ENCODE data around the gene PDE2A. TPM values are rescaled to one million over a fixed set of nuclear protein-coding genes. Genes with fewer than 3 reads are reported as not detected.

Gene PDE2A
- total and polyA plus RNA-seq, 2 donors from 2014 or later: 12.6 to 42.0 TPM

GRCh38 chr11:72720047-72720446 is 45.8 kb upstream of the PDE2A start:
- DNase-seq (peak in 1 of 5 donors; percentile 57), FAIRE-seq (no peak)
- Histone ChIP-seq H3K4me3 (ENCODE audit: low read length in 3 of 3) (peak overlapping the region in 2 of 3 donors; percentile 83 to 87), H3K27ac (ENCODE audit: low read depth in 2 of 2, low read length in 2 of 2) (peak overlapping the region; percentile 10 to 92), H3K9me3 (ENCODE audit: control insufficient read depth in 2 of 3, insufficient read depth in 1 of 3, low read length in 3 of 3) (no peaks in the 10 kb centered on the region), H3K4me1 (ENCODE audit: control insufficient read depth in 2 of 3, insufficient read depth in 2 of 3, low read depth in 1 of 3, low read length in 3 of 3) (peaks cover 2 to 50% (median 17%) of the 10 kb centered on the region in 3 donors), H3K27me3 (ENCODE audit: control insufficient read depth, insufficient read depth, low read length) (no peaks in the 10 kb centered on the region), H3K9ac (ENCODE audit: low read length in 3 of 3) (peak overlapping the region in 2 of 3 donors; percentile 62 to 92), H3K36me3 (ENCODE audit: control insufficient read depth in 2 of 3, insufficient read depth in 3 of 3, low read length in 3 of 3) (no peaks in the 10 kb centered on the region)
- intact Hi-C loops (cut with DNase I): loop anchor here (10.0 kb wide), 1 partner anchor 455 kb away; no protein-coding TSS in a partner anchor
- TF ChIP-seq, protein P1, sequence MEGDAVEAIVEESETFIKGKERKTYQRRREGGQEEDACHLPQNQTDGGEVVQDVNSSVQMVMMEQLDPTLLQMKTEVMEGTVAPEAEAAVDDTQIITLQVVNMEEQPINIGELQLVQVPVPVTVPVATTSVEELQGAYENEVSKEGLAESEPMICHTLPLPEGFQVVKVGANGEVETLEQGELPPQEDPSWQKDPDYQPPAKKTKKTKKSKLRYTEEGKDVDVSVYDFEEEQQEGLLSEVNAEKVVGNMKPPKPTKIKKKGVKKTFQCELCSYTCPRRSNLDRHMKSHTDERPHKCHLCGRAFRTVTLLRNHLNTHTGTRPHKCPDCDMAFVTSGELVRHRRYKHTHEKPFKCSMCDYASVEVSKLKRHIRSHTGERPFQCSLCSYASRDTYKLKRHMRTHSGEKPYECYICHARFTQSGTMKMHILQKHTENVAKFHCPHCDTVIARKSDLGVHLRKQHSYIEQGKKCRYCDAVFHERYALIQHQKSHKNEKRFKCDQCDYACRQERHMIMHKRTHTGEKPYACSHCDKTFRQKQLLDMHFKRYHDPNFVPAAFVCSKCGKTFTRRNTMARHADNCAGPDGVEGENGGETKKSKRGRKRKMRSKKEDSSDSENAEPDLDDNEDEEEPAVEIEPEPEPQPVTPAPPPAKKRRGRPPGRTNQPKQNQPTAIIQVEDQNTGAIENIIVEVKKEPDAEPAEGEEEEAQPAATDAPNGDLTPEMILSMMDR (IDR thresholded peaks at IDR 0.05; ENCODE audit: borderline replicate concordance, extremely low read depth, insufficient read depth): no peak

DNA sequence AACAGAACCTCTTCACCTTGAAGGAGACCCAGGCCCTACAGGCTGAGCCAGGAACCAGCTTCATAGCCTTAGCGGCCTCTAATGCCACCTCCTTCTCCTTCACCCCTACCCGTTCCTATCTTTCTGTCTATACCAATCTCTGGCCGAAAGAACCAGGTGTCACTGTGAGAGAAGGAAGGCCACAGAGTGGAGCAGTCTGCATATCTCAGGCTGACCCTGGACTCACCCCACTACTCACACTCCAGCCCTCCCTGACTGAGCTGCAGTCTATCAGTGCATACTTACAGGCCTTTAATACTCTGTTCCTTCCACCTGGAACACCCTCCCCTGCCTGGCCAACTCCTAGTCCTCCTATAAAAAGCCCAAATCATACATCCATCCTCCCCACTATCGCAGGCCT is 45.3 kb upstream of the PDE2A start:
- Histone ChIP-seq H3K9me3 (ENCODE audit: control insufficient read depth in 2 of 3, insufficient read depth in 1 of 3, low read length in 3 of 3) (no peaks in the 10 kb centered on the region), H3K27ac (ENCODE audit: low read depth in 2 of 2, low read length in 2 of 2) (peak overlapping the region; percentile 10 to 92), H3K9ac (ENCODE audit: low read length in 3 of 3) (peak overlapping the region in 2 of 3 donors; percentile 4 to 92), H3K4me3 (ENCODE audit: low read length in 3 of 3) (peak overlapping the region in 2 of 3 donors; percentile 22 to 87), H3K27me3 (ENCODE audit: control insufficient read depth, insufficient read depth, low read length) (no peaks in the 10 kb centered on the region), H3K4me1 (ENCODE audit: control insufficient read depth in 2 of 3, insufficient read depth in 2 of 3, low read depth in 1 of 3, low read length in 3 of 3) (peaks cover 2 to 50% (median 17%) of the 10 kb centered on the region in 3 donors), H3K36me3 (ENCODE audit: control insufficient read depth in 2 of 3, insufficient read depth in 3 of 3, low read length in 3 of 3) (no peaks in the 10 kb centered on the region)
- intact Hi-C loops (cut with DNase I): no loop called here
- DNase-seq (peak in 1 of 5 donors; percentile 11), FAIRE-seq (no peak)
- TF ChIP-seq, protein P1 (IDR thresholded peaks at IDR 0.05; ENCODE audit: borderline replicate concordance, extremely low read depth, insufficient read depth): no peak

DNA sequence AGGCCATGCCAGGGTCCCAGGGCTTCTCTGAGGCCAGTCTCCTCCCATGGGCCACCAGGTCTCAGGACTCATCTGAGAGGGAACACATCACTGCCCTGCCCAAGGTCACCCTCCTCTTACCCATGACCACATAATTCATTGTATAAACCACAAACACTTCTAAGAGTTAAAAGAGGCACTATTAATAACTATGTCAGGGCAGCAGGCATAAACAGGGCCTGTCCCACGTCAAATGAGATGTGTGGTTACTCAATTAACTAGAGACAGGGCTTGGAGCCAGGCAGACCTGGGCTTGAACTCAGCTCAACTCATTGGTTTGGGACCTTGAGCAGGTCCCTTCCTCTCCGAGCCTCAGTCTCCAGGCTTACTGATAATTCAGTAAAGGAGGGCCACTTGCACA is 44.9 kb upstream of the PDE2A start:
- Histone ChIP-seq H3K4me1 (ENCODE audit: control insufficient read depth in 2 of 3, insufficient read depth in 2 of 3, low read depth in 1 of 3, low read length in 3 of 3) (peaks cover 2 to 49% (median 16%) of the 10 kb centered on the region in 3 donors), H3K27ac (ENCODE audit: low read depth in 2 of 2, low read length in 2 of 2) (peak overlapping the region; percentile 10 to 92), H3K9ac (ENCODE audit: low read length in 3 of 3) (peak overlapping the region in 2 of 3 donors; percentile 18 to 92), H3K27me3 (ENCODE audit: control insufficient read depth, insufficient read depth, low read length) (no peaks in the 10 kb centered on the region), H3K9me3 (ENCODE audit: control insufficient read depth in 2 of 3, insufficient read depth in 1 of 3, low read length in 3 of 3) (no peaks in the 10 kb centered on the region), H3K4me3 (ENCODE audit: low read length in 3 of 3) (peak overlapping the region in 1 of 3 donors; percentile 87), H3K36me3 (ENCODE audit: control insufficient read depth in 2 of 3, insufficient read depth in 3 of 3, low read length in 3 of 3) (no peaks in the 10 kb centered on the region)
- intact Hi-C loops (cut with DNase I): no loop called here
- DNase-seq (peak in 1 of 5 donors; percentile 31), FAIRE-seq (no peak)
- TF ChIP-seq, protein P1 (IDR thresholded peaks at IDR 0.05; ENCODE audit: borderline replicate concordance, extremely low read depth, insufficient read depth): no peak

- Histone ChIP-seq H3K9me3 (ENCODE audit: control insufficient read depth in 2 of 3, insufficient read depth in 1 of 3, low read length in 3 of 3) (no peaks in the 10 kb centered on the region), H3K27ac (ENCODE audit: low read depth in 2 of 2, low read length in 2 of 2) (no peak overlapping the region), H3K27me3 (ENCODE audit: control insufficient read depth, insufficient read depth, low read length) (no peaks in the 10 kb centered on the region), H3K36me3 (ENCODE audit: control insufficient read depth in 2 of 3, insufficient read depth in 3 of 3, low read length in 3 of 3) (no peaks in the 10 kb centered on the region), H3K4me3 (ENCODE audit: low read length in 3 of 3) (no peak overlapping the region), H3K9ac (ENCODE audit: low read length in 3 of 3) (peak overlapping the region in 1 of 3 donors; percentile 92), H3K4me1 (ENCODE audit: control insufficient read depth in 2 of 3, insufficient read depth in 2 of 3, low read depth in 1 of 3, low read length in 3 of 3) (peaks cover 2 to 40% (median 7%) of the 10 kb centered on the region in 3 donors)
- TF ChIP-seq, protein P1 (IDR thresholded peaks at IDR 0.05; ENCODE audit: borderline replicate concordance, extremely low read depth, insufficient read depth): no peak
- intact Hi-C loops (cut with DNase I): no loop called here
- DNase-seq (peak in 1 of 5 donors; percentile 77), FAIRE-seq (no peak)
These were observed 43.9 kb upstream of the PDE2A start for GRCh38 chr11:72718101-72718501.
